Lower leg skin (tissue), 4 donors: ENCODE results near the gene DHRS2. TPM values are rescaled to one million over a fixed set of nuclear protein-coding genes. Genes with fewer than 3 reads are reported as not detected.
"Not testable (repeated sequence)": the region's sequence is repeated elsewhere in the genome, so short reads cannot be mapped to it uniquely, and the experiment has no call there.

ENCODE experiments used
- DNase-seq, 2 donors: peaks; one replicate each; pipeline ENCODE4 v3.0.0-alpha.2; 2019; ENCODE audit warnings: low spot score in 2 of 2
- H3K4me3 ChIP-seq: fragments of 200-600 bp; sonication (generic); 2 replicates; pipeline ENCODE4 v1.5.1; 2017; ENCODE audit warnings: mild to moderate bottlenecking, low read depth; ENCODE audit not compliant: poor library complexity, severe bottlenecking
- POLR2A ChIP-seq, 2 donors: fragments of 450-650 bp; IDR thresholded peaks; one replicate each; pipeline ENCODE4 v1.6.1; 2016 to 2017; ENCODE audit warnings: antibody characterized with exemption in 2 of 2, mild to moderate bottlenecking in 1 of 2, moderate library complexity in 1 of 2
- WGBS, 2 donors: methylation state at CpG; one replicate each; pipeline ENCODE4 v1.1.5; 2018; 5-methylcytosine and 5-hydroxymethylcytosine counted together
- intact Hi-C: fragments of 100-400 bp; cut with DNase I; formaldehyde crosslinking; loops from one replicate; pipeline ENCODE4 v1.15.0; 2023; ENCODE audit warnings: low total_unique reads
- total RNA-seq, 4 donors: library from RNA; depleted of rRNA; stranded (reverse); fragments of >200 nt; gene quantifications; one replicate each; pipeline ENCODE4 v1.1.0, GENCODE V29; 2016
- TF ChIP-seq, protein P1 (sequence below), 3 donors: fragments of 450-650 bp; IDR thresholded peaks; one replicate each; pipeline ENCODE4 v1.5.1; 2016; ENCODE audit warnings: antibody characterized with exemption in 3 of 3, mild to moderate bottlenecking in 3 of 3, moderate library complexity in 2 of 3

Gene DHRS2, protein sequence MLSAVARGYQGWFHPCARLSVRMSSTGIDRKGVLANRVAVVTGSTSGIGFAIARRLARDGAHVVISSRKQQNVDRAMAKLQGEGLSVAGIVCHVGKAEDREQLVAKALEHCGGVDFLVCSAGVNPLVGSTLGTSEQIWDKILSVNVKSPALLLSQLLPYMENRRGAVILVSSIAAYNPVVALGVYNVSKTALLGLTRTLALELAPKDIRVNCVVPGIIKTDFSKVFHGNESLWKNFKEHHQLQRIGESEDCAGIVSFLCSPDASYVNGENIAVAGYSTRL
- total RNA-seq, result 1 to 10 TPM in 2 of 4 donors, not detected in 2; 1.9 to 6.0 TPM

DNA sequence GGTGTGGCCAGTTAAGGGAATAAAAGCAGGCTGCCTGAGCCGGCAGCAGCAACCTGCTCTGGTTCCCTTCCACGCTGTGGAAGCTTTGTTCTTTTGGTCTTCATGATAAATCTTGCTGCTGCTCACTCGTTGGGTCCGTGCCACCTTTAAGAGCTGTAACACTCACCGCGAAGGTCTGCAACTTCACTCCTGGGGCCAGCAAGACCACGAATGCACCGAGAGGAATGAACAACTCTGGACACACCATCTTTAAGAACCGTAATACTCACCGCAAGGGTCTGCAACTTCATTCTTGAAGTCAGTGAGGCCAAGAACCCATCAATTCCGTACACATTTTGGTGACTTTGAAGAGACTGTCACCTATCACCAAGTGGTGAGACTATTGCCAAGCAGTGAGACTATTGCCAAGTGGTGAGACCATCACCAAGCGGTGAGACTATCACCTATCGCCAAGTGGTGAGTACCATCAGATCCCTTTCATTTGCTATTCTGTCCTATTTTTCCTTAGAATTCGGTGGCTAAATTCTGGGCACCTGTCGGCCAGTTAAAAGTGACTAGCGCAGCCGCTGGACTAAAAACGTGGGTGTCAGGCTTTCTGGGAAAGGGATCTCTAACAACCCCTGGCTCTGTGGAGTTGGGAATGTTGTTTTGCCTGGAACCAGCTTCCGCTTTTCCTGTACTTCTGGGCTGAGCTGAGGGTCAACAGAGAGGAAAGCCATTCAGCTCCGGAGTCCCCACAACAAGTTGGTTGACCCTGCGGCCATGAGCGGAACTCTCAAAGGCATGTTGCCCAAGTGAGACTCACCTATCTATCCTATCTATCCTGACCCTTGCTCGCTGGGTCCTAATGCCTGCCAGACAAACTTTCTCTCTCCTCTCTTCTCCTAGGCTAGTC, at the start of gene DHRS2:
Gene DHRS2, plus strand, starts transcription at position 48 of the 895 bp plus-strand sequence. CDS start 2,501 bp downstream, outside the sequence.
- TF ChIP-seq, protein P1, sequence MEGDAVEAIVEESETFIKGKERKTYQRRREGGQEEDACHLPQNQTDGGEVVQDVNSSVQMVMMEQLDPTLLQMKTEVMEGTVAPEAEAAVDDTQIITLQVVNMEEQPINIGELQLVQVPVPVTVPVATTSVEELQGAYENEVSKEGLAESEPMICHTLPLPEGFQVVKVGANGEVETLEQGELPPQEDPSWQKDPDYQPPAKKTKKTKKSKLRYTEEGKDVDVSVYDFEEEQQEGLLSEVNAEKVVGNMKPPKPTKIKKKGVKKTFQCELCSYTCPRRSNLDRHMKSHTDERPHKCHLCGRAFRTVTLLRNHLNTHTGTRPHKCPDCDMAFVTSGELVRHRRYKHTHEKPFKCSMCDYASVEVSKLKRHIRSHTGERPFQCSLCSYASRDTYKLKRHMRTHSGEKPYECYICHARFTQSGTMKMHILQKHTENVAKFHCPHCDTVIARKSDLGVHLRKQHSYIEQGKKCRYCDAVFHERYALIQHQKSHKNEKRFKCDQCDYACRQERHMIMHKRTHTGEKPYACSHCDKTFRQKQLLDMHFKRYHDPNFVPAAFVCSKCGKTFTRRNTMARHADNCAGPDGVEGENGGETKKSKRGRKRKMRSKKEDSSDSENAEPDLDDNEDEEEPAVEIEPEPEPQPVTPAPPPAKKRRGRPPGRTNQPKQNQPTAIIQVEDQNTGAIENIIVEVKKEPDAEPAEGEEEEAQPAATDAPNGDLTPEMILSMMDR (IDR thresholded peaks at IDR 0.05), result no peak
- no peak for TF ChIP-seq POLR2A (IDR thresholded peaks at IDR 0.05)
- intact Hi-C loops, result no loop called here
- WGBS, 2 donors, result 90 to 92% methylated on average over 23 of the region's 23 CpGs
- DNase-seq, result peak in 1 of 2 donors; percentile 59
- no peak within 1 kb of the TSS for H3K4me3 ChIP-seq

DNA sequence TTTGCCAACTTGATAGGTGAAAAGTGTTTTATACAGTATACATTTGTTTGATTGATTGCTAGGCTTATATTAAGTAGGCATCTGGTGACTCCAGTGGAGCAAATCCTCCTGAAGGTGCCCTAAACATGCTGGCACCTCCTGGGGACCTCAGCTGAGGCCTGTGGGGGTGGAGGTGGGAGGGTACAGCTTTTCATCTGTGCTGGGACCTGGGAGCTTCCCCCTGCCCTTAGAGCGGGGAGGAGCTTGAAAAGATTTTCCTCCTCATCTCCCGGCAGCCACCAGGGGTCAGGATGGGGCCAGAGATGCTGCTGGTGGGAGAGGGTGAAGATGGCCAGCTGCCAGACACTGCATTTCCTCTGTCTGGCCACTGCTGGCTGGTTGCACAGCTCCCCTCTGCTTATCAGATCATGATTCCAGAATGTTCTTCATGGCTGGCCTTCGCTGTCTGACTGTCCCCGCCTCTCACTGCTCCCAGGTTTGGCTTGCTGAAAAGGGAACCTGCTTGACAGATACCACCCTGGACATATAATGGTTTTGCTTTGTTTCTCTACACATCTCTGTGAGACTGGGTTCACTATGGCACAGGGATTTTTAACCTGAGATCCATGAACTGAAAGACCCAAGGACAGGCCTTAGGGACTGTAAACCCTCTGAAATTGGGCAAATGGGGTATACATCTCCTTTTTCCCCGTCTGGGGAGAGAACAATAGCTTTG, 47.1 kb upstream of the DHRS2 start:
- TF ChIP-seq, protein P1 (IDR thresholded peaks at IDR 0.05), result peak in 1 of 3 donors; percentile 83
- no peak for TF ChIP-seq POLR2A (IDR thresholded peaks at IDR 0.05)
- intact Hi-C loops, result no loop called here
- peak; percentile 75 to 96 for DNase-seq
- WGBS, 2 donors, result 28 to 34% methylated on average over 5 of the region's 5 CpGs
- no peak overlapping the region for H3K4me3 ChIP-seq

DNA sequence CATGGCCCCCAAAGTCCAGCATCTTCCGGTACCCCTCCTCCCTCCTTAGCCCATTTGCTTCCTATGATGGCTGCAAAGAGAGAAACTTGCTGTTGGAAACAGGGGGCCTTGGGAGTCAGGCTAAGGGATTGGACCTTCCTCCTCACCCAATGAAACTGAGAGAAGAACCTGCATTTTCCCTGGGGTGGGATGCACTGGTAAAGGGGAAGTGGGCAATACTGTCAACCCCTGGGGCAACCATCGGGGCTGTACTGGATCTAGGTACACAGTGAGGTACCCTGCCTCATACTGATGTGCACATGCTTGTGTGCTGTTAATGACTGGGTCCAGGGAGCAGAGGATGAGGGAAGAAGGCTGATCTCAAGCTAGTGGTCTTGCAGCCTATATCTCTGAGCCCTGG, 46.6 kb upstream of the DHRS2 start:
- intact Hi-C loops, result no loop called here
- WGBS, 2 donors, result 86 to 87% methylated on average over 2 of the region's 2 CpGs
- DNase-seq, result peak in 1 of 2 donors; percentile 26
- no peak overlapping the region for H3K4me3 ChIP-seq
- TF ChIP-seq POLR2A (IDR thresholded peaks at IDR 0.05), result no peak
- TF ChIP-seq, protein P1 (IDR thresholded peaks at IDR 0.05), result no peak

DNA sequence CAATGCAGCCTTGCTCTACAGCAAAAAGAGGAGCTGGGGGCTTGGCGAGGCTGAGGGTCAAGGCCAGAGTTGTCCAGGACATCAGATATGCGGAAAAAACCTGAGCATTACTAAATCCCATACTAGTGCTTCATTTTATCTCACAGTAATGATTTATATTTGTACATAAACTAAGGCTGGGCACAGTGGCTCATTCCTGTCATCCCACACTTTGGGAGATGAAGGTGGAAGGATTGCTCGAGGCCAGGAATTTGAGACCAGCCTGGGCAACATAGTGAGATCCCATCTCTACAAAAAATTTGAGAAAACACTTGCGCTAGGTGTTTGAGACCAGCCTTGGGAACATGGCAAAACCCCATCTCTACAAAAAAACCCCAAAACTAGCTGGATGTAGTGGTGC, 46.0 kb upstream of the DHRS2 start:
- 89 to 90% methylated on average over 4 of the region's 4 CpGs for WGBS, 2 donors
- no peak overlapping the region for H3K4me3 ChIP-seq
- intact Hi-C loops, result no loop called here
- peak in 1 of 2 donors; percentile 9 for DNase-seq
- TF ChIP-seq, protein P1 (IDR thresholded peaks at IDR 0.05), result no peak
- no peak for TF ChIP-seq POLR2A (IDR thresholded peaks at IDR 0.05)

DNA sequence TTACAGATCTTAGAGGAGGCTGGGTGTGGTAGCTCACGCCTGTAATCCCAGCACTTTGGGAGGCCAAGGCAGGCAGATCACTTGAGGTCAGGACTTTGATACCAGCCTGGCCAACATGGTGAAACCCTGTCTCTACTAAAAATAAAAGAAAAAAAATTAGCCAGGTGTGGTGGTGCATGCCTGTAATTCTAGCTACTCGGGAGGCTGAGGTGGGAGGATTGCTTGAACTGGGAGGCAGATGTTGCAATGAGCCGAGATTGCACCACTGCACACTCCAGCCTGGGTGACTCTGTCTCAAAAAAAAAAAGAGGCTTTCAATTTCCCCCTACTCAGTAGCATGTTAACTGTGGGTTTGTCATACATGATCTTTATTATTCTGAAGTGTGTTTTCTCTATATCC, 42.0 kb upstream of the DHRS2 start:
- DNase-seq, intact Hi-C loops, H3K4me3 ChIP-seq: not testable (repeated sequence)
- WGBS, 2 donors, result 83 to 91% methylated on average over 3 of the region's 3 CpGs

DNA sequence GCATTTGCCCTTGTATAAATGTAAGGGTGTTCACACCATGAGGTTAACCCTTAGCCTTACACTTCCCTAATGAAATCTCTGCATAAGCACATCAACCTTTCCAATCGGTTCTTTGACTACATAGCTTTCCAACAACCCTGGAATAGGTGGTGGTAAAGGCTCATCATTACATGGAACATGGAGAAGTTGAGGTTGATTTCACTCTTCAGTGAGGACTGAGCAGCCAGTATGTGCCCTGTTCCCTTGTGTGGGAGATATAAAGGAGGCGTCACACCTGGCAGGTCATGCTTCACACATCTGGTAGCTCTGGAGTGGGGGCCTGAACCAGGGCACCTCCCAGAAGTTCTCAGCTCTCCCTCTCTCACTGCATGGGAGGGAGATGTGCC, 35.8 kb upstream of the DHRS2 start:
- no peak for DNase-seq
- no peak overlapping the region for H3K4me3 ChIP-seq
- TF ChIP-seq POLR2A (IDR thresholded peaks at IDR 0.05), result no peak
- TF ChIP-seq, protein P1 (IDR thresholded peaks at IDR 0.05), result no peak
- intact Hi-C loops, result no loop called here
- WGBS, 2 donors, result 76 to 92% methylated on average over 2 of the region's 2 CpGs
